Measurements from ENCODE around the gene TDRD3. TPM values are rescaled to one million over a fixed set of nuclear protein-coding genes. Genes with fewer than 3 reads are reported as not detected.

TDRD3 gene
- total RNA-seq, 1 experiment from 2014 or later: 5.8 TPM

- POLR2A ChIA-PET (ENCODE audit: unreplicated experiment): no interaction called here
- Histone ChIP-seq H3K9me3 (ENCODE audit: low read length) (no peaks in the 10 kb centered on the region), H3K27me3 (ENCODE audit: low read length) (peaks cover under 1% of the 10 kb centered on the region; the same call in 1 of the 2 replicates), H4K20me1 (ENCODE audit: low read length) (no peaks in the 10 kb centered on the region), H2AFZ (ENCODE audit: low read length) (no peak overlapping the region), H3K27ac (ENCODE audit: low read length) (no peak overlapping the region), H3K36me3 (ENCODE audit: low read depth, low read length) (no peaks in the 10 kb centered on the region), H3K4me3 (ENCODE audit: low read length) (no peak overlapping the region), H3K9ac (ENCODE audit: low read length) (no peak overlapping the region), H3K4me1 (ENCODE audit: insufficient read depth, low read length) (no peaks in the 10 kb centered on the region), H3K9me2 (replicated peaks; ENCODE audit: low read length) (no peaks in the 10 kb centered on the region), H3K79me2 (ENCODE audit: low read length) (no peaks in the 10 kb centered on the region), H3K4me2 (ENCODE audit: low read length) (no peak overlapping the region), H3F3A (ENCODE audit: low read length, unreplicated experiment) (no peaks in the 10 kb centered on the region)
- DNase-seq (no peak), ATAC-seq (no peak)
- intact Hi-C loops (cut with micrococcal nuclease): no loop called here
- no TSS peak for BruUV-seq (replicated peaks)
- TF ChIP-seq EZH2 (IDR thresholded peaks at IDR 0.05; ENCODE audit: low read length, unreplicated experiment) (no peak), CTCF (conservative IDR thresholded peaks at IDR 0.05; ENCODE audit: low read depth, low read length) (no peak), EZH2phosphoT487 (IDR thresholded peaks at IDR 0.05; ENCODE audit: borderline replicate concordance, low read length) (no peak)
- CTCF ChIA-PET: no interaction called here
Measured at GRCh38 chr13:60392131-60392530, 4.9 kb upstream of the TDRD3 start.

GRCh38 chr13:60395971-60396782, 843 bp upstream of the TDRD3 start:
- H3K4me1 ChIP-seq (ENCODE audit: insufficient read depth, low read length): peaks cover 14% of the 10 kb centered on the region
- ChIA-PET CTCF (interaction anchor here (0.6 to 1.1 kb wide), 2 partner anchors 159 to 232 kb away, joined by 4 to 11 read pairs; no protein-coding TSS in a partner anchor), POLR2A (ENCODE audit: unreplicated experiment) (interaction anchor here (0.6 kb wide), 1 partner anchor 147 kb away, joined by 4 read pairs; no protein-coding TSS in a partner anchor)
- H4K20me1 ChIP-seq (ENCODE audit: low read length): no peaks in the 10 kb centered on the region
- H3K9me3 ChIP-seq (ENCODE audit: low read length): no peaks in the 10 kb centered on the region
- peak overlapping the region; percentile 80 for H3K4me3 ChIP-seq (ENCODE audit: low read length)
- ATAC-seq (peak; percentile 83), DNase-seq (peak; percentile 86)
- peak overlapping the region; percentile 73 for H3K27ac ChIP-seq (ENCODE audit: low read length)
- H3F3A ChIP-seq (ENCODE audit: low read length, unreplicated experiment): no peaks in the 10 kb centered on the region
- no peaks in the 10 kb centered on the region for H3K36me3 ChIP-seq (ENCODE audit: low read depth, low read length)
- H3K9ac ChIP-seq (ENCODE audit: low read length): peak overlapping the region; percentile 90
- no peaks in the 10 kb centered on the region for H3K27me3 ChIP-seq (ENCODE audit: low read length)
- no peaks in the 10 kb centered on the region for H3K9me2 ChIP-seq (replicated peaks; ENCODE audit: low read length)
- TF ChIP-seq EZH2phosphoT487 (IDR thresholded peaks at IDR 0.05; ENCODE audit: borderline replicate concordance, low read length): no peak
- TF ChIP-seq CTCF (conservative IDR thresholded peaks at IDR 0.05; ENCODE audit: low read depth, low read length): no peak
- no peak for TF ChIP-seq EZH2 (IDR thresholded peaks at IDR 0.05; ENCODE audit: low read length, unreplicated experiment)
- no TSS peak for BruUV-seq (replicated peaks)
- peaks cover 31% of the 10 kb centered on the region for H3K79me2 ChIP-seq (ENCODE audit: low read length)
- peak overlapping the region; percentile 98 for H3K4me2 ChIP-seq (ENCODE audit: low read length)
- peak overlapping the region; percentile 91 for H2AFZ ChIP-seq (ENCODE audit: low read length)
- intact Hi-C loops (cut with micrococcal nuclease): loop anchor here (1.0 kb wide), 1 partner anchor 35 kb away; no protein-coding TSS in a partner anchor
